H9 (cell line): ENCODE data around the gene SP2. TPM values are rescaled to one million over a fixed set of nuclear protein-coding genes. Genes with fewer than 3 reads are reported as not detected.

Experiments
- DNase-seq: peaks from one replicate; pipeline ENCODE4 v3.0.0-alpha.2; 2017
- H2AFZ ChIP-seq: one replicate; pipeline ENCODE4 v1.6.1; 2013; ENCODE audit warnings: mild to moderate bottlenecking, low read length, control low read depth, moderate library complexity
- H2AK5ac ChIP-seq: 2 replicates; pipeline ENCODE4 v1.6.1; 2013; ENCODE audit warnings: low read length, control low read depth, mixed read lengths; ENCODE audit not compliant: insufficient read length
- H2BK120ac ChIP-seq: one replicate; pipeline ENCODE4 v1.6.1; 2013; ENCODE audit warnings: low read depth, mild to moderate bottlenecking, low read length, control low read depth, inconsistent platforms; ENCODE audit not compliant: poor library complexity, severe bottlenecking
- H2BK12ac ChIP-seq: 2 replicates; pipeline ENCODE4 v1.6.1; 2013; ENCODE audit warnings: low read length, control low read depth, mixed read lengths, low read depth; ENCODE audit not compliant: insufficient read length
- H2BK15ac ChIP-seq: 2 replicates; pipeline ENCODE4 v1.6.1; 2013; ENCODE audit warnings: low read depth, low read length, control low read depth
- H2BK20ac ChIP-seq: one replicate; pipeline ENCODE4 v1.6.1; 2013; ENCODE audit warnings: low read depth, mild to moderate bottlenecking, low read length, control low read depth, inconsistent platforms; ENCODE audit not compliant: poor library complexity, severe bottlenecking
- H2BK5ac ChIP-seq: 2 replicates; pipeline ENCODE4 v1.6.1; 2013; ENCODE audit warnings: low read length, control low read depth, mixed read lengths; ENCODE audit not compliant: insufficient read length
- H3K14ac ChIP-seq: 2 replicates; pipeline ENCODE4 v1.6.1; 2013; ENCODE audit warnings: low read length, control low read depth; ENCODE audit not compliant: insufficient read depth
- H3K18ac ChIP-seq: 2 replicates; pipeline ENCODE4 v1.6.1; 2013; ENCODE audit warnings: low read depth, mild to moderate bottlenecking, mixed read lengths, low read length, control low read depth; ENCODE audit not compliant: insufficient read length
- H3K23ac ChIP-seq: 2 replicates; pipeline ENCODE4 v1.6.1; 2013; ENCODE audit warnings: low read length, control low read depth, mixed read lengths, low read depth; ENCODE audit not compliant: insufficient read length
- H3K23me2 ChIP-seq: 2 replicates; pipeline ENCODE4 v1.6.1; 2013; ENCODE audit warnings: low read depth, mild to moderate bottlenecking, mixed read lengths, low read length, control low read depth; ENCODE audit not compliant: insufficient read length, poor library complexity, severe bottlenecking
- H3K27ac ChIP-seq: 2 replicates; pipeline ENCODE4 v1.5.1; 2013; ENCODE audit warnings: low read length, control low read depth, mixed read lengths, low read depth; ENCODE audit not compliant: insufficient read length
- H3K27me3 ChIP-seq: 2 replicates; pipeline ENCODE4 v1.6.1; 2013; ENCODE audit warnings: low read length, control low read depth, inconsistent platforms; ENCODE audit not compliant: insufficient read depth
- H3K4ac ChIP-seq: 2 replicates; pipeline ENCODE4 v1.6.1; 2013; ENCODE audit warnings: low read depth, mild to moderate bottlenecking, control low read depth, inconsistent platforms, low read length, moderate library complexity
- H3K4me1 ChIP-seq: 2 replicates; pipeline ENCODE4 v1.6.1; 2013; ENCODE audit warnings: low read length, control low read depth, inconsistent platforms; ENCODE audit not compliant: insufficient read depth
- H3K4me2 ChIP-seq: 2 replicates; pipeline ENCODE4 v1.6.1; 2013; ENCODE audit warnings: low read length, control low read depth, mixed read lengths; ENCODE audit not compliant: insufficient read length, insufficient read depth
- H3K56ac ChIP-seq: 2 replicates; pipeline ENCODE4 v1.6.1; 2013; ENCODE audit warnings: low read depth, mild to moderate bottlenecking, mixed read lengths, low read length, control low read depth; ENCODE audit not compliant: insufficient read length
- H3K79me1 ChIP-seq: 2 replicates; pipeline ENCODE4 v1.6.1; 2013; ENCODE audit warnings: low read depth, mild to moderate bottlenecking, moderate library complexity, low read length, control low read depth, inconsistent platforms; ENCODE audit not compliant: insufficient read depth, poor library complexity, severe bottlenecking
- H3K79me2 ChIP-seq: 2 replicates; pipeline ENCODE4 v1.6.1; 2013; ENCODE audit warnings: low read length, control low read depth, inconsistent platforms; ENCODE audit not compliant: insufficient read depth
- H3K9ac ChIP-seq: 2 replicates; pipeline ENCODE4 v1.6.1; 2013; ENCODE audit warnings: low read length, control low read depth, mixed read lengths; ENCODE audit not compliant: insufficient read length; ENCODE audit errors: extremely low read depth
- H3K9me3 ChIP-seq: one replicate; pipeline ENCODE4 v1.6.1; 2013; ENCODE audit warnings: low read depth, low read length, inconsistent platforms; ENCODE audit not compliant: control insufficient read depth
- H3T11ph ChIP-seq: one replicate; pipeline ENCODE4 v1.6.1; 2013; ENCODE audit warnings: mild to moderate bottlenecking, low read length, control low read depth, inconsistent platforms
- H4K20me1 ChIP-seq: one replicate; pipeline ENCODE4 v1.6.1; 2013; ENCODE audit not compliant: control insufficient read depth, insufficient read length, insufficient read depth
- H4K5ac ChIP-seq: 2 replicates; pipeline ENCODE4 v1.6.1; 2013; ENCODE audit warnings: low read depth, mild to moderate bottlenecking, mixed read lengths, low read length, control low read depth; ENCODE audit not compliant: insufficient read length
- H4K8ac ChIP-seq: replicated peaks from 2 replicates; pipeline ENCODE4 v1.6.1; 2013; ENCODE audit warnings: low read length, control low read depth, mixed read lengths, low read depth; ENCODE audit not compliant: insufficient read length
- H4K91ac ChIP-seq: 2 replicates; pipeline ENCODE4 v1.6.1; 2013; ENCODE audit warnings: low read depth, mild to moderate bottlenecking, moderate library complexity, mixed read lengths, low read length, control low read depth; ENCODE audit not compliant: insufficient read length
- H3K27ac Mint-ChIP-seq, 3 experiments: 2 replicates in 2 of 3; 3 replicates in 1 of 3; pipeline ENCODE4 v1.8.0; 2020 to 2021; ENCODE audit warnings: mixed read lengths in 3 of 3, mild to moderate bottlenecking in 1 of 3, moderate library complexity in 1 of 3
- H3K27me3 Mint-ChIP-seq: 2 replicates; pipeline ENCODE4 v1.8.0; 2021; ENCODE audit warnings: low read depth, mild to moderate bottlenecking, moderate library complexity, mixed read lengths
- H3K36me3 Mint-ChIP-seq, 3 experiments: 2 replicates in 2 of 3; 3 replicates in 1 of 3; pipeline ENCODE4 v1.8.0; 2020 to 2021; ENCODE audit warnings: low read depth in 3 of 3, mixed read lengths in 3 of 3; ENCODE audit not compliant: insufficient read depth in 1 of 3
- H3K4me1 Mint-ChIP-seq, 2 experiments: 2 replicates each; pipeline ENCODE4 v1.8.0; 2020; ENCODE audit warnings: mixed read lengths in 2 of 2
- H3K4me3 Mint-ChIP-seq, 2 experiments: 2 replicates in 1 of 2; 3 replicates in 1 of 2; pipeline ENCODE4 v1.8.0; 2020 to 2021; ENCODE audit warnings: mild to moderate bottlenecking in 2 of 2, mixed read lengths in 2 of 2, moderate library complexity in 1 of 2
- H3K9me3 Mint-ChIP-seq, 2 experiments: 2 replicates in 1 of 2; 3 replicates in 1 of 2; pipeline ENCODE4 v1.8.0; 2020; ENCODE audit warnings: mild to moderate bottlenecking in 2 of 2, mixed read lengths in 2 of 2, moderate library complexity in 1 of 2
- CTCF ChIP-seq: fragments of 200-600 bp; sonication (generic); conservative IDR thresholded peaks from 3 replicates; pipeline ENCODE4 v1.8.0; 2021; ENCODE audit warnings: antibody characterized with exemption, mild to moderate bottlenecking
- WGBS: extraction: QIAGEN DNeasy Blood & Tissue Kit; methylation state at CpG from one replicate; pipeline ENCODE4 v1.1.7; 2013; ENCODE audit warnings: missing lambda C conversion rate, low lambda C conversion rate, mixed read lengths; ENCODE audit not compliant: insufficient read length; ENCODE audit errors: extremely low coverage; 5-methylcytosine and 5-hydroxymethylcytosine counted together
- total RNA-seq: library from RNA; stranded (reverse); gene quantifications from 2 replicates; pipeline ENCODE4 v1.2.1, GENCODE V29; 2021

Gene SP2
- total RNA-seq, 1 experiment from 2014 or later: 19.3 TPM

- Mint-ChIP-seq H3K9me3 (no peaks in the 10 kb centered on the region; a peak in 2 of 5 replicates), H3K4me3 (peak overlapping the region; percentile 48 to 54; a peak in 4 of 5 replicates), H3K27me3 (peaks cover 90% of the 10 kb centered on the region), H3K27ac (no peak overlapping the region), H3K36me3 (peaks cover 0 to 2% (median 0%) of the 10 kb centered on the region in 3 experiments; a peak in 1 of 7 replicates), H3K4me1 (peaks cover 41 to 60% of the 10 kb centered on the region in 2 experiments)
- Histone ChIP-seq H4K20me1 (no peaks in the 10 kb centered on the region), H2AK5ac (no peak overlapping the region), H4K91ac (no peak overlapping the region), H2BK20ac (no peak overlapping the region), H3K79me2 (no peaks in the 10 kb centered on the region), H3K4me1 (peaks cover 7% of the 10 kb centered on the region), H3K23ac (no peak overlapping the region), H2AFZ (no peak overlapping the region), H2BK5ac (no peak overlapping the region), H3K9me3 (no peaks in the 10 kb centered on the region), H3K4ac (no peak overlapping the region), H3K56ac (no peak overlapping the region), H3K4me2 (peak overlapping the region; percentile 5), H3T11ph (no peak overlapping the region), H3K23me2 (peaks cover 27% of the 10 kb centered on the region), H3K27me3 (peaks cover 55% of the 10 kb centered on the region), H3K9ac (no peak overlapping the region), H3K14ac (no peak overlapping the region), H2BK120ac (no peak overlapping the region), H2BK15ac (no peak overlapping the region), H4K5ac (no peak overlapping the region), H3K79me1 (no peaks in the 10 kb centered on the region), H3K27ac (no peak overlapping the region), H2BK12ac (no peak overlapping the region), H4K8ac (no peak overlapping the region), H3K18ac (no peak overlapping the region)
- WGBS: no CpG with 5 or more reads among the region's 23 CpGs
- DNase-seq: no peak
- no peak for TF ChIP-seq CTCF
These were observed 47.9 kb upstream of the SP2 start for GRCh38 chr17:47848198-47848513.
